ENCODE results near the gene SLC7A5.
"Not testable (repeated sequence)": the region's sequence is repeated elsewhere in the genome, so short reads cannot be mapped to it uniquely, and the experiment has no call there.

GRCh38 chr16:87858151-87858993 is 10.9 kb downstream of the SLC7A5 start:
- TF ChIP-seq CTCF (conservative IDR thresholded peaks at IDR 0.05; ENCODE audit: low read length); EZH2phosphoT487 (IDR thresholded peaks at IDR 0.05; ENCODE audit: borderline replicate concordance, low read depth, low read length): not testable (repeated sequence)
